GM21786 (cell line): Measurements from ENCODE around the gene THOC6.

ENCODE experiments used
- ATAC-seq: cut with Tn5 transposase; IDR thresholded peaks from one replicate; pipeline ENCODE4 v1.9.1; 2021; ENCODE audit not compliant: unreplicated experiment

Gene THOC6

DNA sequence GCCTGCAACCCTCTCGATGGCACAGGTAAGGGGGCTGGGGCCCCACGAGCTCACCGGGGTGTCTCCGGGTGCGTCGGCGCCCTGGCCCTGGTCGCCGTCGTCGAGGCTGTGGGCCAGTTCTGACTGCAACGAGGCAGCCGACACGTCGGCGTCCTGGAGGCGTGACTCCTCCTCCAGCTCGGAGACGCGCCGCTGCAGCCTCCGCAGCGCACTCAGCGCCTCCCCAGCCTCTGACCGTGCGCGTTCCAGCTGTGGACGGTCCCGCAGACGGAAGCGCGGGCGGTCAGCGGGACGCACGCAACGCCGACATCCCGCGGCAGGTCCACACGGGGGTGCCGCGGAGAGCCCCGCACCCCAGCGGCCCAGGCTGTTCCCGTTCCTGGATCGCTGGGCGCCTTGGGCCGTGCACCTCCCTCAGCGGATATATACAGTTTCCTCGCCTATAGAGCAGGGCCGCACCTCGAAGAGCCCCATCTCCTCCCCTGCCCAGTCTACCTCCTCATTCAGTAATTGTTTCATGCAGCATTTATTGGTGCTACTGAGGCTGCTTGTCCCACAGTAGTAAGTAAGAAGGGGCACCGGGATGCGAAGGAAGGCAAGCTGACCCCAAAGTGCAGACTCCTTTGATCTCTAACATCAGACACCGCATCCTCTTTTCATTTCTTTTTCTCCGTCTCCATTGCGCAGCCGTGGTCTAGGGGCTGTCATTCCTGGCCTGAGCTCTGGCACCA lies 5.8 kb downstream of the THOC6 start:
- ATAC-seq: no peak

GRCh38 chr16:3030222-3031212 lies 6.7 kb downstream of the THOC6 start:
- ATAC-seq: no peak

- ATAC-seq: no peak
Measured at GRCh38 chr16:3032624-3033023, 8.8 kb downstream of the THOC6 start.

- no peak for ATAC-seq
Measured at GRCh38 chr16:3035289-3035971, 11.6 kb downstream of the THOC6 start.

DNA sequence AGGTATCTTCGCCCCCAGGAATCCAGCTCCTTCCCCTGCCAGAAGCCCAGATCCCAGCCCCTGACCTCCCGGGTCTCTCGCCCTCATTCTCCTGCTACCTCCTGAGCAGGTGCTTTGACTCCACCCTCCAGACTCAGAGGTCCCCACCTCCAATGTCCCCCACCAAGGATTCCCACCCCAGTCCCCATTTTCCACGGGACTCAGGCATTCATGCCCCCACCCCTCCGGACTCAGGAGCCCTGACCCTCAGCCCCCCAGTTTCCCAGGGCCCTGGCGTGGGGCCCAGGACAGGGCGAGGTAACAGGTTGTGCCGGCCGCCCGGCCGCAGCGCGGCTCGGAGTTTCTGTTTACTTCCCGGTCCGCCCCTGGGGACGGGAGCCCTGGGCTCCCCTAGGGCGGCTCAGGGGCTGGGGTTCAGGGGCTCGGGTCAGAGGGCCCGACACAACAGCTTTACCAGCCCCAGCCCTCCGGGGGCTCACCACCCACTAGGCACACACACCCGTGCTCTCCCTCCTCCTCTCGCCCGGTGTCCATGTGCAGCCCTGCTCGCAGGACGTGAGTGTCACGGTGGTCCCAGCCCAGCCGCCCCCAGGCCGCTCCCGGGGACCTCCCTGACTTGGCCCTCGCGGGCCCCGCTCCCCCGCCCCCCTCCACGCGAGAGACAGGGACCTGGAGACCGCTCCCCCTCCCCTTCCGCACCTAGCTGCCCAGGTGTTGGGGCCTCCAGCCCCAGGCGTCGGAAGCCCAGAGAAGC lies 12.3 kb downstream of the THOC6 start:
- no peak for ATAC-seq

- ATAC-seq: no peak
Measured at GRCh38 chr16:3036726-3037315, 13.0 kb downstream of the THOC6 start, which contains the start of gene BICDL2. Gene BICDL2, minus strand, starts transcription at chr16:3036944. Its CDS starts 1,448 bp downstream, at chr16:3035496.

DNA sequence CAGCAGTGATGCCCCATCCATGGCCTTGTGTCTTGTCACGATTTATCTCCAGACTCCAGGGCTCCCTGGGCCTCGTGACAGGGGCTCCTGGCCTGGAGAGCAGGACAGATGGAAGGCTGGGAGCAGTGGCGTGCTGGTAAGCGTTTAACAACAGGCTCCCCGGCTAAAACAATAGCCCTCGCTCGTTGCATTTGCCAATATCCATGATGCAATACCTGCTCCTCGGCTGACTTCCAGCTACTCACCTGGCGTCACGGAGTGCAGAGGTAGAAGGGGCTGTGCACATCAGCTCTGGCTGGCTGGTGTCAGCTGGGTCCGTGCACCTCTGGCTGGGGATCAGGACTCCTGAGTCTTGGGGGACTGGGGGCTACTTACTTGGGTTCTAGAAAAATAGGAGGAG lies 14.4 kb downstream of the THOC6 start:
- no peak for ATAC-seq

GRCh38 chr16:3038896-3039295 lies 15.1 kb downstream of the THOC6 start:
- ATAC-seq: no peak

- no peak for ATAC-seq
Measured at GRCh38 chr16:3042376-3042775, 18.5 kb downstream of the THOC6 start.

- ATAC-seq: no peak
Measured at GRCh38 chr16:3044708-3045107, 20.9 kb downstream of the THOC6 start.

DNA sequence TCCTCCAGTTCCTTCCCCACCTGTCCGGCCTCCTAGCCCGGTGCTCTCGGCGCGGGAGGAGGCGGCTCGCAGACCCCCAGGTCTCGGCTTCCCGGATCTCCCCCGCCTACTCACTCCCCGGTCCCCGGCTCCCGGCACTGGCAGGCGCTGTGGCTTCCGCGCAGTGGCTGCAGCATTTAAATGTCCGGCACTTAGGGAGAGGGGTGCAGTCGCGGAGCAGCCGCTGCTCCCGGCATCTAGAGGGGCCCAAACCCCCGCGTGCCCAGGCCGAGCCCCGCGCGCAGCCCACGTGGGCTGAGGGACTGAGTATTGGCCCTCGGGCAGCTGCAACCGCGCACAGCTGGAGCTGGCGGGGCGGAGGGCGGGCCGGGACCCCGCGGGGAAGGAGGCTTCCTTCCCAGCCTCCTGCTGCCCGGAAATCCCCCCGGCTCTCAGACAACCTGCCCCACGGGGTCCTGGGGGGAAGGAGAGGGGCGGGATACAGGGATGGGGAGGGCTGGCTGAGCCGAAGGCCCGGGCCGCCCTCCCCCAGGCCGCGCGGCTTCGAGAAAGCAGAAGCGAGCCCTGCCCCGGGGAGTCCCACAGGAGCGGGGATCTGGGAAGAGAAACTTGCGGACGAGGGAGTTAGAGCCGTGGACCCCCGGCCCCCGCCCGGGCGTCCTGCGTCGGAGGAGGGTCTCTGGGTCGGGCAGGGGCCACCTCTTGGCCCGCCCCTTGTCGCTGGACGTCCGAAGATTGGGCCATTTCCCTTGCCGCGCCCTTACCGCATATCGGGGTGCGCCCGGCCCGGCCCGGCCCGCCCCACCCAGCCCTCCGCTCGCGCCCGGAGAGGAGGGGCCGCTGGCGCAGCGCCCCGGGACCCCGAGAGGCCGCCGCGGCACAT lies 22.2 kb downstream of the THOC6 start, which contains the start of gene MMP25:
MMP25 (plus strand) TSS at position 804 of the 883 bp plus-strand sequence. CDS start 357 bp downstream, outside the sequence.
- no peak for ATAC-seq

DNA sequence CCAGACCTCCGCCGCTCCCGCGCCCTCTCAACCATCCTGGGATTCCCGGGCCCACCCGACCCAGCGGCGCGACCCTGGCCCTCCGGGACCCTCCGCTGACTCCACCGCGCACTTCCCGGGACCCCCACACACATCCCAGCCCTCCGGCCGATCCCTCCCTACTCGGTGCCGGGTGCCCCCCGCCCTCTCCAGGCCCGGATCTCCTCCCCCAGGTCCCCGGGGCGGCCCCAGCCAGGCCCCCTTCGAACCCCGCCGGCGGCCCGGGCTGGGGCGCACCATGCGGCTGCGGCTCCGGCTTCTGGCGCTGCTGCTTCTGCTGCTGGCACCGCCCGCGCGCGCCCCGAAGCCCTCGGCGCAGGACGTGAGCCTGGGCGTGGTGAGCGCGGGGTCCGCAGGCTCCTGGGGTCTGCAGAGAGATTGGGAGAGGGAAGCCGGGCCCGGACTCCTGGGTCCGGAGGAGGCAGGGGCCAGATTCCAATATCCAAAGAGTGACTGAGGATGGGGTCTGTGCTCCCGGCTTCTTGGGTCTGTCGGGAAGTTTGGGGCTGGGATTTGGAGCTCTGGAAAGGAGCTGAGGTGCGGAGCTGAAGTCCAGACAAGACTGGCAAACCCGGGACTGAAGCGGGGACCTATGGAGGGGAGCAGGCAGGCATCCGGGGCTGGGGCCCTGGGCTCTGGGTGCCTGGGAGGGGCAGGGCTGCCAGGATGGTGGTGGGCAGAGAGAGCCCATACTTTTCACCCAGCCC lies 23.0 kb downstream of the THOC6 start:
- no peak for ATAC-seq

DNA sequence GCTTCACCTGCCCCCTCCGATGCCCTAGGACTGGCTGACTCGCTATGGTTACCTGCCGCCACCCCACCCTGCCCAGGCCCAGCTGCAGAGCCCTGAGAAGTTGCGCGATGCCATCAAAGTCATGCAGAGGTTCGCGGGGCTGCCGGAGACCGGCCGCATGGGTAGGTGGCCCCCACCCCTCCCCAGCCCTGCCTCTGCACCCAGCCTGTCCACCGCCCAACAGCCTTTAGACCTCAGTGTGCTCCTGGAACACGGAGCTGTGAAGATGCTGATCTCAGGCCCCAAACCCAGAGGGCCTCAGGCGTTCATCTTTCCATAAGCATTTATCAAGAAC lies 23.5 kb downstream of the THOC6 start:
- no peak for ATAC-seq

DNA sequence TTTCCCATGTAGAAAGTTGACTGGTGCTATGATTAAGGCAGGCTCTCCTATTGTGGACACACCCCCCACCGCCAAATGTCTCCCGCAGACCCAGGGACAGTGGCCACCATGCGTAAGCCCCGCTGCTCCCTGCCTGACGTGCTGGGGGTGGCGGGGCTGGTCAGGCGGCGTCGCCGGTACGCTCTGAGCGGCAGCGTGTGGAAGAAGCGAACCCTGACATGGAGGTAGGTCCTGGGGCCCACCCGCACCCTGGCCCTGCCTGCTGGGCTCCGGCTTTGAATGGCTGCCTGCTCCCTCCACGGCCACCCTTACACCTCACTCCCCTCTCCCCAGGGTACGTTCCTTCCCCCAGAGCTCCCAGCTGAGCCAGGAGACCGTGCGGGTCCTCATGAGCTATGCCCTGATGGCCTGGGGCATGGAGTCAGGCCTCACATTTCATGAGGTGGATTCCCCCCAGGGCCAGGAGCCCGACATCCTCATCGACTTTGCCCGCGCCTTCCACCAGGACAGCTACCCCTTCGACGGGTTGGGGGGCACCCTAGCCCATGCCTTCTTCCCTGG lies 26.2 kb downstream of the THOC6 start:
- ATAC-seq: no peak

- ATAC-seq: no peak
Measured at GRCh38 chr16:3050487-3050886, 26.7 kb downstream of the THOC6 start.

DNA sequence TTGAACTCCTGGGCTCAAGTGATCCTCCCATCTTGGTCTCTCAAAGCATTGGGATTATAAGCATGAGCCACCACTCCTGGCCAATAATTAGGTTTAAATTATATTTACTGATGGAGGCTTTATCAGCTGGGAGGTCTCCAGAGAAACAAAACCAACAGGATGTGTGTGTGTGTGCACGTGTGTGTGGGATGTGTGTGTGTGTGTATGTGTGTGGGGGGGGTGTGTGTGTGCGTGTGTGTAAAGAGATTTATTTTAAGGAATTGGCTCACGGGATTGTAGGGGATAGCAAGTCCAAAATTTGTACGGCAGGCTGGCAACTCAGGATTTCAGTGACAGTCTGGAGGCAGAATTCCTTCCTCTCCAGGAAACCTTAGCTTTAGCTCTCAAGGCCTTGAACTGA lies 27.2 kb downstream of the THOC6 start:
- ATAC-seq: no peak

DNA sequence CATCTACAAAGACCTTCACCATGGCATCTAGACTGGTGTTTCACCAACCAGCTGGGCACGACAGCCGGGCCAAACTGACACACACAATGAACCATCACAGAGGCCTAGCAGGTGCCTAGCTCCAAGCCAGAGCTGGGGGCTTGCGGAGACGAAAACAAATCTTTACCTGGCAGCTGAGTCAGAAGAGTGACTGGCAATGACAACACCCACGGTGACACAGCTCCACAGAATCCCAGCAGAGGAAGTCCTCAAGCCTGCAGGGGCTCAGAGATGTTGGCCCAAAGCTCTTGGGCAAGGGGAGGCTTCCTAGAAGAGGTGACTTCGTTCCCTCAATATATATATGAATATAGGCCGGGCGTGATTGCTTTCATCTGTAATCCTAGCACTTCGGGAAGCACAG lies 27.7 kb downstream of the THOC6 start:
- no peak for ATAC-seq
